AG09319 (cell line): Measurements from ENCODE around the gene VARS2.

Source experiments
- DNase-seq: peaks from one replicate; pipeline ENCODE4 v3.0.0-alpha.2; 2010; ENCODE audit warnings: low read depth; ENCODE audit errors: extremely low read depth
- CTCF ChIP-seq: IDR thresholded peaks from 2 replicates; pipeline ENCODE4 v1.5.1; 2011; ENCODE audit warnings: low read depth, mild to moderate bottlenecking, inconsistent platforms, low read length, moderate library complexity

Gene VARS2

GRCh38 chr6:30939473-30939872, 25.4 kb downstream of the VARS2 start:
- TF ChIP-seq CTCF: no peak
- no peak for DNase-seq

- no peak for DNase-seq
- no peak for TF ChIP-seq CTCF
Observed at GRCh38 chr6:30940361-30940986, 26.4 kb downstream of the VARS2 start, which contains the start of gene MUCL3. TSS of gene MUCL3 (plus strand) at chr6:30940973. CDS start at chr6:30941000, 27 bp downstream.

GRCh38 chr6:30942338-30943060, 28.5 kb downstream of the VARS2 start:
- peak; percentile 45 for DNase-seq

GRCh38 chr6:30944051-30944450, 30.0 kb downstream of the VARS2 start:
- no peak for TF ChIP-seq CTCF

More at GRCh38 chr6:30942338-30943060, 28.5 kb downstream of the VARS2 start:
- TF ChIP-seq CTCF: peak; percentile 64

GRCh38 chr6:30945281-30945680, 31.2 kb downstream of the VARS2 start:
- TF ChIP-seq CTCF: no peak
- no peak for DNase-seq

More at GRCh38 chr6:30944051-30944450, 30.0 kb downstream of the VARS2 start:
- DNase-seq: no peak

- DNase-seq: no peak
- no peak for TF ChIP-seq CTCF
Observed at GRCh38 chr6:30947231-30947630, 33.2 kb downstream of the VARS2 start.

- no peak for TF ChIP-seq CTCF
Observed at GRCh38 chr6:30948811-30949210, 34.8 kb downstream of the VARS2 start.

More at GRCh38 chr6:30948811-30949210, 34.8 kb downstream of the VARS2 start:
- DNase-seq: no peak
